Measurements from ENCODE around the gene LIMS1. TPM values are rescaled to one million over a fixed set of nuclear protein-coding genes. Genes with fewer than 3 reads are reported as not detected.
"Not testable (repeated sequence)": the region's sequence is repeated elsewhere in the genome, so short reads cannot be mapped to it uniquely, and the experiment has no call there.

The LIMS1 gene
- polyA plus RNA-seq, 1 donor: 57.1 TPM

DNA sequence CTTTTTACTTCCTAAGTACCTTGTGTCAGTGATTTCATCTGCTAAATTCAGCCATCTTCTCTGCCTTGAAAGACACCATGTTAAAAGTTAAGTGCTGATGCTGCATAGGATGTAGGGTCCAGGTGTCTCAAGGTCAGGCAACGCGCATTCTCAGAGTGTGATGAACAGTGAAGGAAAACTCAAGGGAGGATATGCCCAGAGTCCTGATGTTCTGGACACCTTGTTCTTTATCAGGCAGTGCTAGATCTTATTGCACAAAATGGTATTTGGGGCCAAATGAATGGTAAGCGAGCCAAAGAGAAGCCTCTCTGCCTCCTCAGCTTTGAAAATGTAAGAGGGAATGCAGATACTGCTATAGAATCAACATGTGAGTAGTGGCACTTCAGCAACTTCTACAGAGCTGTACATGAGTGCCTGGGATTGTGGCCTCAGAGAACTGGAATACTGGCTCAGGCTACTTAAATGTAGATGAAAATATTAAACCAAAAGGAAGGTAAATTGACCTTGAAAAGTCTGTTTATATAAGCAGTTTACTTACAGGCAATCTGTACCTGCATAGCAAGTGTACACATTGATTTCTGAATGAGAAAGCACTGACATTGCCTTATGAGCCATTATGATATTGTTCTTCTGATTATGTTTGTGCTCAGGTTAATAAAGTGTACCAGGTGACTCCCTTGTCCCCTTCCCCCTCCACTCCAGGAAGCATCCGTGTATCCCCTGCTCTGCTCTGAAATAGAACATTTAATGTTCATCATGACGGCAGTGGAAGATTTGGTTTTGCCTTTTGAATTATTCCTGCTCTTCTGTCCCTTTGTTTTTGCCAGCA is 98.3 kb downstream of the LIMS1 start:
- DNase-seq: no peak

DNA sequence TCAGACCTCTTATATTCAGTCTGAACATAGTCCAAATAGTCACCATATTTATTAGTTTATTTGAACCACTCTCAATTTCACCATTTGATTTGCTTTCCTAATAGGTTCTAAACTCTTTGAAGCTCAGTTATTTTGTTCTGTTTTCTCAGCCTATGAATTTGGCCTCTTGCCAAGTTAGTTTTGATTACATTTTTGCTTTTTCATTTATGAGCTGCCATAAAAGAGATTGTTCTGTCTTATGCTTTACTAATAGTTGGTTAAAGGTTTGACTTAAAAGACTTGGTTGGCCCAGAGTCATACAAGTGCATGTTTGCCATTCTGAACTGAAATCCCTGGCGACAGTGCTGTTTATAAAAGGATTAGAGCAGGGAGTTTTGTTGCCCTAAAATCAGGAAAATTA is 99.1 kb downstream of the LIMS1 start:
- no peak for DNase-seq

- no peak for DNase-seq
Measured at GRCh38 chr2:108634011-108634410, 99.7 kb downstream of the LIMS1 start.

GRCh38 chr2:108634576-108635160 is 100.4 kb downstream of the LIMS1 start:
- DNase-seq: no peak

DNA sequence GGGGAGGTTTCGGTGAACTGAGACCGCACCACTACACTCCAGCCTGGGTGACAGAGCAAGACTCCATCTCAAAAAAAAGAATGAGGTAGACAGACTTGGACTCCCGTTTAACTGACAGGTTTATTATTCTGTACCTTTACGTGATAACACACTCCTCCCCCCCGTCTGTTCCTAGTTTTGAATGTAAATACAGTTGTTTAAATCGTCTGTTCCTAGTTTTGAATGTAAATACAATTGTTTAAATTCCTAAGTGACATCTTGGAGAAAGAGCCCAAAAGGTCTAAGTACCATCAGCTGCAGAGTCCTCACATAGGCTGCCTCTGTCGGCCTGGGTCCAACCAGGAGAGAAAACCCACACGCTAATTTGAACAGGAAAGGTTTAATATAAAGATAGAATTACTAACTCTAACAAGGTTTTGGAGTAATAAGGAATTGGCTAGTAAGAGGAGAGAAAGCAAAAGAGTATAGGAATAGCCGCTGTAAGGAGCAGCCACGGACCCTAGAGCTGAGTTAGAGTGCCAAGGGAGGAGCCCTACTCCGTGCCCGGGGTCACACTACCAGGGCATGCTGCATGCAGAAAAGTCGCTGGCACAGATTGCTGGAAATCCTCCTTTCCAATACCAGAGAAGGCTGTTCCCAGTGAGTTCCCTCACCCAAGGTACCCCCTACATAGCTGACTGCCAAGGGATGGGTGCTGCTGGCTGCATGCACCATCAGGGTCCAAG is 101.5 kb downstream of the LIMS1 start:
- no peak for DNase-seq

DNA sequence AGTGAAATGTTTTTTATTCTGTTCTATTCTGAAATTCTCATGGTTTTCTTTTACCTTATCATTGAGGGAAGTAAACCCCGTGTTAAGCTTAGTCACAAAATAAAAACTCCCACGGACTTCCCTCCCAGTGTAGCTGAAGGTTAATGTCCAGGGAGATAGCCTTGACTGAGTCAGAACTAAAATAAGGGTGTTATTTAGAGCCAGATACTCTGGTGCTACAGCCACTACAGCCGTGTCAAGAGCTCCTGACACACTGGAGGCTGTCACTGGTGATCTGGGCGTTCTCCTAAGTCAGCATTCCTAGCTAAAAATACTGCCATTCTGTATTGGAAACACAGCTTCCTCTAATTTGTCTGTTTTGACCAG is 103.0 kb downstream of the LIMS1 start:
- DNase-seq: no peak

DNA sequence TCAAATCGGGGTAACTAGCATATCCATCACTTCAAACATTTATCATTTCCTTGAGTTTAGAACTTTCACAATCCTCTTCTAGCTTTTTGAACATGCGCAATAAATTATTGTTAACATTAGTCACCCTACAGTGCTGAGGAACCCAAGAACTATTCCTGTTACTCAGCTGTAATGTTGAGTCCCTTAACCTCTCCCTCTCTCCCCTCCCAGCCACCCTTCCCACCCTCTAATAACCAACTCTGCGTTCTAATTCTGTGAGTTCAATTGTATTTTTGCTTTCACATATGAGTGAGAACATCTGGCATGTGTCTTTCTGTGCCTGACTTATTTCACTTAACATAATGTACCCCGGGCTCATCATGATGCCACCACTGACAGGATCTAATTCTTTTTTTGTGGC is 106.5 kb downstream of the LIMS1 start:
- no peak for DNase-seq

- no peak for DNase-seq
Measured at GRCh38 chr2:108641756-108642155, 107.5 kb downstream of the LIMS1 start.

- DNase-seq: no peak
Measured at GRCh38 chr2:108643261-108643849, 109.1 kb downstream of the LIMS1 start.

- DNase-seq: not testable (repeated sequence)
Measured at GRCh38 chr2:108643862-108644261, 109.6 kb downstream of the LIMS1 start.

DNA sequence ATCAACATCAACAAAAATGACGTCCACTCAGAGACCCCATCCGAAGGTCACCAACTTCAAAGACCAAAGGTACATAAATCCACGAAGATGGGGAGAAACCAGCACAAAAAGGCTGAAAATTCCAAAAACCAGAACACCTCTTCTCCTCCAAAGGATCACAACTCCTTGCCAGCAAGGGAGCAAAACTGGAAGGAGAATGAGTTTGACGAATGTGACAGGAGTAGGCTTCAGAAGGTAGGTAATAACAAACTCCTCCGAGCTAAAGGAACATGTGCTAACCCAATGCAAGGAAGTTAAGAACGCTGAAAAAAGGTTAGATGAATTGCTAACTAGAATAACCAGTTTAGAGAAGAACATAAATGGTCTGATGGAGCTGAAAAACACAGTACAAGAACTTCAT is 110.2 kb downstream of the LIMS1 start:
- DNase-seq: not testable (repeated sequence)

GRCh38 chr2:108648796-108649195 is 114.5 kb downstream of the LIMS1 start:
- DNase-seq: not testable (repeated sequence)

DNA sequence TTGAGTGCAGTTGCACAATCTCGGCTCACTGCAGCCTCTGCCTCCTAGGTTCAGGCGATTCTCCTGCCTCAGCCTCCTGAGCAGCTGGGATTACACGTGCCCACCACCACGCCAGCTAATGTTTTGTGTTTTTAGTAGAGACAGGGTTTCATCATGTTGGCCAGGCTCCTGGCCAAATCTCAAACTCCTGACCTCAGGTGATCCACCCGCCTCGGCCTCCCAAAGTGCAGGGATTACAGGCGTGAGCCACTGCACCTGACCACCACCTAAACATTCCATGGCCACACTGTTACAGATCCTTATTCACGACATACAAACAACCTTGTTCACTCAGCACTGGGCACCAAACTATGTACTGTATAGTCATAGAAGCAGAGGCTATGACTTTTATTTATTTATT is 116.2 kb downstream of the LIMS1 start:
- not testable (repeated sequence) for DNase-seq

DNA sequence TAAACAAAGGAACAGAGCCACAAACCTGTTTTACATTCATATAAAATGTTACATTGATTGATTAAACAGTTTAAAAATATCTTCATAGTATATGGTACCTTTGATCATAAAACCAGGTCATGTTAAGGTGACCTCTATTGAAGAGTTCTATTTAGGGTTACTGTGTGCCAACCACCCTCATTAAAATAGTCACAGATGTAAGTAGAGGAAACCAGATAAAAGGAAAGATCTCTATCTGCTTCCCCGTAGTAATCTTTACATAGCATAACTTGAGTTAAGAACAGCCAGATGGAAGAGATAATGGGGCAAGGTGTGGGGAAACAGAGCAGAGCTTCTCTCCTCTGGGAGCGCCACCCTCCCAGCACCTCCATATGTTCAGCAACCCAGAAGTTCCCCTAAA is 117.2 kb downstream of the LIMS1 start:
- not testable (repeated sequence) for DNase-seq

GRCh38 chr2:108652187-108652931 is 118.1 kb downstream of the LIMS1 start:
- not testable (repeated sequence) for DNase-seq

GRCh38 chr2:108653425-108653824 is 119.2 kb downstream of the LIMS1 start:
- DNase-seq: not testable (repeated sequence)

- DNase-seq: not testable (repeated sequence)
Measured at GRCh38 chr2:108653849-108654248, 119.6 kb downstream of the LIMS1 start.

DNA sequence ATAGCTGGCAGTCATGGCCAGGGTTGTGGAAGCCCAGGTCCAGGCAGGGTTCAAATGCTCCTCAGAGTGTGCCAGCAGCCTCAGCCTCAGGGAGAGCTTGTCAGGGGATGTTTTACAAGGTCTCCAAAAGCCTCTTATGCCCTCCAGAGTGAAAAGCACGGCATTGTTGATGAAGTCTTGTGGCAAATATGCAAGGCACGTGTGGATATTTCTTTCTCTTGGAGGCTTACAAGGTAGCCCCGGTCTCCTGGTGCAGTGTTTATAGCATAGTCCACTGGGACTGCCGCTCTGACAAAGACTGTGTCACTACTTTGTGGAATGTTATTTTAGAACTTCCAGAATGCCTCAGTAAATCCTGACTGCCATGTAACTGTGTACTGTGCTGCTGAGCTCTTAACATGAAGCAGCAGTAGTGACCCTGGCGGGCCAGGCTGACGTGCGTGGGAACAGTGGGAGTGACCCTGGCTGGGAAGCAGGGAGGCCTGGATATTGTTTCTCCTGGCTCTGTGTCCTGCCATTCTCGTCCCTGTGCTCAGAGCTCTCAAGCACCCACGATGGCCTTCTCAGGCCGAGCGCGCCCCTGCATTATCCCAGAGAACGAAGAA is 120.4 kb downstream of the LIMS1 start:
- DNase-seq: not testable (repeated sequence)

- DNase-seq: not testable (repeated sequence)
Measured at GRCh38 chr2:108655270-108655669, 121.0 kb downstream of the LIMS1 start.

DNA sequence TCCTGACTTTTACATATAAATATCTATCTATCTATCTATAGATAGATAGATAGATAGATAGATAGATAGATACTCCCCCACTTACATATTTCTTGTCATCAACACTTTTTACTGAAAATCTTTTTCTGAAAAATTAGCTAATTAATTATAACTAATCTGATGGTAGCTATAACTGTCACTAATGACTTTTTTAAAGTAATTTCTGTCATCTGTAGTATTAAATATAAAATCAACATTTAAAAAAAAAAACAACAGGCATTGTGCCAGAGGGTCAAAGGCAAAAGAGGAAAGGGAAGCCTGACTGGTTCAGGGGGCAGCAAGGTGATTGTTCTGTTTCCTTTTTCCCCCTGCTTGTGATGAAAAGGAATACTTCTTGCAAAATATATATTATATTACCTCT is 122.0 kb downstream of the LIMS1 start:
- not testable (repeated sequence) for DNase-seq

GRCh38 chr2:108657517-108657916 is 123.2 kb downstream of the LIMS1 start:
- DNase-seq: not testable (repeated sequence)

Measured in left kidney (tissue), 2 donors.